ENCODE measurements around the gene PEAR1. TPM values are rescaled to one million over a fixed set of nuclear protein-coding genes. Genes with fewer than 3 reads are reported as not detected.
A peak's percentile ranks its signal among the peaks of the same experiment; 100 is the strongest.

PEAR1 gene
- polyA plus RNA-seq, 3 donors, result not detected

- Histone ChIP-seq H3K27ac (ENCODE audit: low read depth in 1 of 2, low read length in 2 of 2) (no peak overlapping the region), H3K27me3 (ENCODE audit: control insufficient read depth in 2 of 2, insufficient read depth in 2 of 2, low read length in 2 of 2) (peaks cover 41 to 68% of the 10 kb centered on the region in 2 donors), H3K4me2 (replicated peaks; ENCODE audit: extremely low read depth, low read length, poor library complexity, severe bottlenecking) (no peak overlapping the region), H3K4me1 (ENCODE audit: control insufficient read depth in 1 of 2, insufficient read depth in 2 of 2, low read length in 2 of 2) (peaks cover 2 to 4% of the 10 kb centered on the region in 2 donors), H2AFZ (ENCODE audit: insufficient read depth, low read depth, low read length, poor library complexity, severe bottlenecking) (no peak overlapping the region), H3K4me3 (replicated peaks in 1 of 3; ENCODE audit: low read depth in 2 of 3, low read length in 3 of 3) (no peak overlapping the region), H3K79me2 (ENCODE audit: insufficient read depth, low read length) (no peaks in the 10 kb centered on the region), H3K9me3 (replicated peaks in 1 of 2; ENCODE audit: control insufficient read depth in 1 of 2, insufficient read depth in 1 of 2, low read length in 2 of 2) (peaks cover 0 to 8% of the 10 kb centered on the region in 2 donors), H3K36me3 (replicated peaks in 1 of 2; ENCODE audit: control insufficient read depth in 1 of 2, insufficient read depth in 2 of 2, low read length in 2 of 2) (no peaks in the 10 kb centered on the region), H3K9ac (ENCODE audit: insufficient read depth, low read length, poor library complexity, severe bottlenecking) (no peak overlapping the region), H4K20me1 (ENCODE audit: insufficient read depth, low read length) (no peaks in the 10 kb centered on the region)
- Mint-ChIP-seq H3K4me3 (peak overlapping the region in 1 of 2 donors; percentile 77), H3K27me3 (ENCODE audit: low read depth in 3 of 3) (peaks cover 70 to 79% (median 77%) of the 10 kb centered on the region in 3 donors), H3K36me3 (peaks cover 0 to 1% of the 10 kb centered on the region in 2 donors), H3K27ac (no peak overlapping the region), H3K4me1 (peaks cover 6% of the 10 kb centered on the region), H3K9me3 (peaks cover 0 to 11% (median 2%) of the 10 kb centered on the region in 7 donors)
- 92% methylated on average over 2 of the region's 7 CpGs for WGBS (ENCODE audit: insufficient coverage)
- no peak for DNase-seq
- TF ChIP-seq CTCF (IDR thresholded peaks at IDR 0.05), result no peak
- intact Hi-C loops (cut with micrococcal nuclease), result no loop called here
Observed at GRCh38 chr1:156847591-156848460, 45.7 kb upstream of the PEAR1 start.

- no peaks in the 10 kb centered on the region for H4K20me1 ChIP-seq (ENCODE audit: insufficient read depth, low read length)
- 6% methylated on average over 35 of the region's 36 CpGs for WGBS (ENCODE audit: insufficient coverage)
- no peak overlapping the region for H3K4me2 ChIP-seq (replicated peaks; ENCODE audit: extremely low read depth, low read length, poor library complexity, severe bottlenecking)
- Mint-ChIP-seq H3K27me3 (ENCODE audit: low read depth in 3 of 3) (peaks cover 68 to 75% (median 71%) of the 10 kb centered on the region in 3 donors), H3K4me3 (peak overlapping the region in 1 of 2 donors; percentile 77), H3K27ac (no peak overlapping the region), H3K36me3 (peaks cover 0 to 1% of the 10 kb centered on the region in 2 donors), H3K4me1 (peaks cover 6% of the 10 kb centered on the region), H3K9me3 (peaks cover 0 to 11% (median 2%) of the 10 kb centered on the region in 7 donors)
- H3K4me3 ChIP-seq (replicated peaks in 1 of 3; ENCODE audit: low read depth in 2 of 3, low read length in 3 of 3), result no peak overlapping the region
- no peaks in the 10 kb centered on the region for H3K36me3 ChIP-seq (replicated peaks in 1 of 2; ENCODE audit: control insufficient read depth in 1 of 2, insufficient read depth in 2 of 2, low read length in 2 of 2)
- H3K9ac ChIP-seq (ENCODE audit: insufficient read depth, low read length, poor library complexity, severe bottlenecking), result no peak overlapping the region
- DNase-seq, result no peak
- H2AFZ ChIP-seq (ENCODE audit: insufficient read depth, low read depth, low read length, poor library complexity, severe bottlenecking), result no peak overlapping the region
- no peaks in the 10 kb centered on the region for H3K79me2 ChIP-seq (ENCODE audit: insufficient read depth, low read length)
- H3K9me3 ChIP-seq (replicated peaks in 1 of 2; ENCODE audit: control insufficient read depth in 1 of 2, insufficient read depth in 1 of 2, low read length in 2 of 2), result peaks cover 0 to 8% of the 10 kb centered on the region in 2 donors
- H3K4me1 ChIP-seq (ENCODE audit: control insufficient read depth in 1 of 2, insufficient read depth in 2 of 2, low read length in 2 of 2), result peaks cover 2 to 4% of the 10 kb centered on the region in 2 donors
- H3K27ac ChIP-seq (ENCODE audit: low read depth in 1 of 2, low read length in 2 of 2), result no peak overlapping the region
- peaks cover 38 to 63% of the 10 kb centered on the region in 2 donors for H3K27me3 ChIP-seq (ENCODE audit: control insufficient read depth in 2 of 2, insufficient read depth in 2 of 2, low read length in 2 of 2)
- intact Hi-C loops (cut with micrococcal nuclease), result no loop called here
- TF ChIP-seq CTCF (IDR thresholded peaks at IDR 0.05), result no peak
Observed at GRCh38 chr1:156848461-156849150, 44.9 kb upstream of the PEAR1 start.

Measured in CD14-positive monocyte (primary cell).